Measurements from ENCODE around the gene MFSD6. TPM values are rescaled to one million over a fixed set of nuclear protein-coding genes. Genes with fewer than 3 reads are reported as not detected.
A peak's percentile ranks its signal among the peaks of the same experiment; 100 is the strongest.
"Not testable (repeated sequence)": the region's sequence is repeated elsewhere in the genome, so short reads cannot be mapped to it uniquely, and the experiment has no call there.

MFSD6 gene
- polyA plus RNA-seq (ENCODE audit: insufficient read length), result 17.7 TPM
- long read RNA-seq, donor 1, full-length matches to known transcripts, result 2 of 7 reads
- long read RNA-seq, donor 1, partial matches to known transcripts, result 5 of 7 reads
- long read RNA-seq, donor 1, other reads (novel, unspliced or antisense), result 0 of 7 reads
- long read RNA-seq, donor 2, full-length matches to known transcripts, result 4 of 4 reads
- long read RNA-seq, donor 2, partial matches to known transcripts, result 0 of 4 reads
- long read RNA-seq, donor 2, other reads (novel, unspliced or antisense), result 0 of 4 reads
- long read RNA-seq, donor 3, full-length matches to known transcripts, result 1 of 1 reads
- long read RNA-seq, donor 3, partial matches to known transcripts, result 0 of 1 reads
- long read RNA-seq, donor 3, other reads (novel, unspliced or antisense), result 0 of 1 reads
- long read RNA-seq, donor 4, result 0 reads
- long read RNA-seq, donor 5, result 0 reads
- long read RNA-seq, donor 6, full-length matches to known transcripts, result 2 of 2 reads
- long read RNA-seq, donor 6, partial matches to known transcripts, result 0 of 2 reads
- long read RNA-seq, donor 6, other reads (novel, unspliced or antisense), result 0 of 2 reads
- long read RNA-seq, donor 7, full-length matches to known transcripts, result 5 of 5 reads
- long read RNA-seq, donor 7, partial matches to known transcripts, result 0 of 5 reads
- long read RNA-seq, donor 7, other reads (novel, unspliced or antisense), result 0 of 5 reads
- long read RNA-seq, donor 8, result 0 reads

DNA sequence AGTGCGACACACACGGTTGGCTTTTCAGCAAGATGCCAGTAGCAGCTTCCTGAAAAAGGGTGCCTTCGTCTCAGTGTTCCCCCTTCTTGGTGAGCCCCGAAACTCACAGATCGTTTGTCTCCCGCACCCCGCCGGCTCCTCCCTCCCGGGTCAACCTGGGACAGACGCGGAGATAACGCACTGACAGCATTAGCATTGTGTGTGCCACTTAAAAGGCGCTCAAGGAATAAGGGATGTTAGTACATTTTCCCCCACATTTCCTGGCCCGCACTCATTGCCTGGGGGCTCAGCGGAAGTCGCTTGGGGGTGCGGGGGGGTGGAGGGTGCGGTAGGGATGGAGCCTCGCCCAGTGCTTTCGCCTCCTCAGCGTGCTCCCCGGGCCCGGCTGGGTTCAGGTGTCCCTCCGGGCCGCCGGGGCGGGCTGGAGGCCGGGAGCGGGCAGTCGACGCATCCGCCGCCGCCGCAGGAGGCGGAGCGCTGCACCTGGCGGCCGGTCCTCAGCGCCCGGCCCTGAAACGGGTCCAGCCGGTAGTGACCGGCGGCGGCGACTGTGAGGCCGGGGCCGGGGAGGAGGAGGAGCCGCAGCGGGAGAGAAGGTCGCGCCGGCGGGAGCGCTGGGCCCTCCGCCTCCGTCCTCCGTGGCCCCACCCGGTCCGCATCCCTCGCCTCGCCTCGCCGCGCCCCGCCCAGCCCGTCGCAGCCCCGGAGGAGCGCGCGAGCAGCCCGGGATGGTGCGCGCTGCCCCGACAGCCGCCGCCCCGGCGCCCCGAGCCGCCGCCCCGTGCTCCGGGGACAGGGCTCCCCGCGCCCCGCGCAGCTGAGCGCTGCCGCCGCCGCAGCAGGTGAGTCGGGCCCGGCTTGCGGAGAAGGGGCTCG lies at the start of gene MFSD6:
MFSD6 (plus strand) TSS at position 694 of the 876 bp plus-strand sequence. CDS start 27,675 bp downstream, outside the sequence.
- DNase-seq, result peak; percentile 30

DNA sequence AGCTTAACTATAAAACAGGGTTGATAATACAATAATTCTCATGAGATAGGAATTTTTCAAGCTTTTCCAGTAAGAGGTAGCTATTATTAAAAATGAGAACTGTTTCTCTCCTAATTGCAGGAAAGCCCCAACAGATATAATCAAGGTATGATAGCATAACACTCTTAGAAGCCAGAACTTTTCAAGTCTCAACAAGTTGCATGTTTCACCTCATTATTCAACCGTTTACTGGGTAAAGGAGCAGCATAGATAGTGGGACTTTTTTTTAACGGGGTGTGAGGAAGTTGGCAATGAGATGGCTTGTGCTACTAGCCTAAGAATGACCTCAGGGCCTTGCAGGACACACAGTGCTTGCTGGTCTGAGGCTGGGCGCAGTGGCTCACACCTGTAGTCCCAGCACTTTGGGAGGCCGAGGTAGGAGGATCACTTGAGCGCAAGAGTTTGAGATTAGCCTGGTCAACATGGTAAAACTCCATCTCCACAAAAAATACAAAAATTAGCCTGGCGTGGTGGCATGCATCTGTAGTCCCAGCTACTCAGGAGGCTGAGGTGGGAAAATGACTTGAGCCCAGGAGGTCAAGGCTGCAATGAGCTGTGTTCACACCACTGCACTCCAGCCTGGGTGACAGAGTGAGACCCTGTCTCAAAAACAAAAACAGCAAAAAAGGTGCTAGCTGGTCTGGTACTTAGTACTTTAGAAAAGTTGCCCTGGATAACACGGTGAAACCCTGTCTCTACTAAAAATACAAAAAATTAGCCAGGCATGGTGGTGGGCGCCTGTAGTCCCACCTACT lies 49.3 kb upstream of the MFSD6 start:
- DNase-seq, result not testable (repeated sequence)

DNA sequence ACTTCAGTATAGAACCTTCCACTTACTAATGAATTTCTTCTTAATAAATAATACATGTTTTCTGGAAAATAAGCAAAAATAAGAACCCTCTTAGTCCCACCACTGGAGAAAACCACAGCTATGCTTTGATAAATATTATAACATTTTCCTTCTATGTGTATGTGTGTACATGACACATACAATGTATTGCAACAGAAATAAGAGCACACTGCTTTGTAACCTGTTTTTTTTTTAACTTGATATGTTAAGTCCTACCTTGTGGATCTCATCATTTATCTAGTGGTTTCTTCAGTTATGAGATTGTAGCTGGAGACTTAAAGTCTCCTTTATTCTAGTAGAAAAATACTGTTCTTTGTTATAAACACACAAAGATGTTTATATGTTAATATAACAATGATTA lies 47.6 kb upstream of the MFSD6 start:
- DNase-seq, result no peak

DNA sequence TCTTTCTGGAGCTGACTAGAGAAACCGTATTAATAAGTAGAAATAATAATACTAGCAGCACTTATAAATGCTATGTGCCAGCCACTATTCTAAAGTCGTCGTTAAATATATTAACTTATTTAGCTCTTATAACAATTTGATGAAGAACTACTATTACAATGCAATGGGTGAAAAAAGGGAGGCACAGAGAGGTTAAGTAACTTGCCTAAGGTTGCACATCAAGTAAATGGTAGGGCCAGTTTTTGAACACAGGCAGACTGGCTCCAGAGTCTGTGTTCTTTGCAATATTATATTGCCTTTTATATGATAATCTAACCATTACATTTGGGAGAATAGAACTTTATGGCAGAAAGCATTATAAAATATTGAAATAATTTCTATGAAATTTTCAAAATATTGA lies 47.2 kb upstream of the MFSD6 start:
- DNase-seq, result no peak

DNA sequence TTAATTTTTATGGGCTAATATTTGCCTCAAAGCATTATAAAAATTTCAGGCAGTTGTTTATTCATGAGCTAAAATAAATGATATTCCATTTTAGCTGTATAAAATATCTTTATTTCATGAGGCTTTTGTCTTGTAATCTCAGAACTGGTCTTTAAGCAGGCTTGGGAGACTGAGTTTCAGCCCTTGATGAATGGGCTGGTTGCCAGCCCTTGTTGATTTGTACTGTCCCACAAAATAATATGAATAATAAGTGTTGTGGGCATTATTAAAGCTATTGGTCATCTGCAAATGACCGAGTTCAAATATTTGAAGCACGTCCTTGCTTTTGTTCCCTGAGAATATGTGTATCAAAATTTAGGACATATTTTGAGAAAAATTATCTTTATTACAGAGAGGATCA lies 46.6 kb upstream of the MFSD6 start:
- DNase-seq, result no peak

DNA sequence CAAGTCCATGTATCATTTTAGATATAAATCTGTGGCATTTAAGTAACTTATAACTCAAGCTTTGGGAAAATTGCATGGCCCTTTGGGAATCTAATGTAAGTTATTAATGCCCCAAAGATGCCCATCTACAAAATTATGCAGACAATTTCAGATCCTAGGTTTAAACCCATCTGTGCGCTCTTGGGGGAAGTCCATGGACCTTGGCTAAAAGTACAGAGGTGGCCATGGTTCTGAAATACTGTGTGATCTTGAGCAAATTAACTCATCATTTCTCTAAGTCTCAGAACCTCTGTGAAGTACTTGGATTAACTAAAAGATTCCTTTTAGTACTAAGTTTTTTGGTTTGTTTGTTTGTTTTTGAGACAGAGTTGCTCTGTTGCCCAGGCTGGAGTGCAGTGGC lies 45.3 kb upstream of the MFSD6 start:
- DNase-seq, result no peak

DNA sequence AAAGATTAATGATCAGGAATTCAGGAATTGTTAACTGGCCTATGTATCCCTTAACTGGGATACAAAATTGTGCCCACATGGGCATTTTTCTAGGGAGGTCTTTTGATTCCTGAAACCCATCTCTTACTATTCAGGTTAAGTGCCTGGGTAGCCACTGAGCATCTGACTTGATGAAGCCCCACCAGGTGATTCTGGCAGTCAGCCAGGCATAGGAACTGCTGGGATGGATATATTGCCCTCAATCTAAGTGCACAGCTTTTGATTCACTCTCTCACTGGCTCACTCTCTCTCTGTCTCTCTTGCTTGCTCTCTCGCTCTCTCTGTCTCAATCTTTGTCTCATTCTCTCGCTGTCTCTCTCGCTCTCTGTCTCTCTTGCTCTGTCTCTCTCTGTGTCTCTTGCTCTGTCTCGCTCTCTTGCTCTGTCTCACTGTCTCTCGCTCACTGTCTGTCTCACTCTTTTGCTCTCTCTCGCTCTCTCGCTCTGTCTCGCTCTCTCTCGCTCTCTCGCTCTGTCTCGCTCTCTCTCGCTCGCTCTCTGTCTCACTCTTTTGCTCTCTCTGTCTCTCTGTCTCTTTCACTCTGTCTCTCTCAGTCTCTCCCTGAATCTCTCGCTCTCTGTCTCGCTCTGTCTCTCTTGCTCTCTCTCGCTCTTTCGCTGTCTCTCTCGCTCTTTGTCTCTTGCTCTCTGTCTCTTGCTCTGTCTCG lies 42.5 kb upstream of the MFSD6 start:
- no peak for DNase-seq

DNA sequence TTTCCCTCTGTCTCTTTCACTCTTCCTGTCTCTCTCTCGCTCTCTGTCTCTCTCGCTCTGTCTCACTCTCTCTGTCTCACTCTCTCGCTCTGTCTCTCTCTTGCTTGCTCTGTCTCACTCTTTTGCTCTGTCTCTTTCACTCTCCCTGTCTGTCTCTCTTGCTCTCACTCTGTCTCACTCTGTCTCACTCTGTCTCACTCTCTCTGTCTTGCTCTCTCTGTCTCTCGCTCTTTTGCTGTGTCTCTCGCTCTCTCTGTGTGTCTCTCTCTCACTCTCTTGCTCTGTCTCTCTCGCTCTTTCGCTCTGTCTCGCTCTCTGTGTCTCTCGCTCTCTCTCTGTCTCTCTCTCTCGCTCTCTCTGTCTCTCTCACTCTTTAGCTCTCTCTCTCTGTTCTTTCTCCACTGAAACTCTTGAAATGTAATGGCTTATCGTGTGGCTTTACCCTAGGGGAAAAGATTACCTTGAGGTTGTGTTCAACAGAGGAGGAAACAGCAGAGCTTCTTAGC lies 41.9 kb upstream of the MFSD6 start:
- DNase-seq, result no peak

DNA sequence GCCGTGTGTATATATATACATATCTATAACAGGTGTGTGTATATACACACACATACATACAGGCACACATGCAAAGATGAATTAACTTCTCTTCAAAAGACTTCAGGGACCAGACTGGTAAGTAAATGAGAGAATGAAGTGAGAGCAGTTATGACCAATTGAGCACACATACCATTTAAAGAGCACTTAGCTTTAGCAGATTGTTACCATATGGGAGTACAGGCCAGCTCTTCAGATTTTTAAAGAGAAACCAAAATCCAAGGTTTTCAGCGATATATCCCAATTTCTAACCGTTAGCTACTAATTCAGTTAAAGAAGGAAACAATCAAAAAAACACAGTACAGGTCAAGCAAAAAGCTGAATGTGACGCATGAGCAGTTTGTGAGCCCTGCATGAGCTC lies 41.1 kb upstream of the MFSD6 start:
- no peak for DNase-seq

DNA sequence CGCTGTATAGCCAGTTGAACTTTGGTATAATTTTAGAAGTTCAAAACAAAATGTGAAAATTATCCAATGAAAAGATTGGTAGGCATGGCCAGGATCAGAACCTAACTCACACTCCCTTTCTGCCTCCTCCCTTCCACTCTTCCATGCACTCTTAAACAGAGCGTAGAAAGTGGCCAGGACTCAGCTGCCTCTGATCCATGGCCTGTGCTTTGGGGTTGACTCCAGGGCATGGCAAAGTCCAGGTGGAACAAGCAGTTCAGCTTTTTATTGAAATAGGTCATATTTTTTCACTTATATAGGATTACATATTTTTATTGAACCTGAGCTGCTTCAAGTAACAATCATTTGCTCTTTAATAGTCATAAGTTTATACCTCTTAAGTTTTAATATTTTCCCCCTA lies 38.5 kb upstream of the MFSD6 start:
- no peak for DNase-seq

DNA sequence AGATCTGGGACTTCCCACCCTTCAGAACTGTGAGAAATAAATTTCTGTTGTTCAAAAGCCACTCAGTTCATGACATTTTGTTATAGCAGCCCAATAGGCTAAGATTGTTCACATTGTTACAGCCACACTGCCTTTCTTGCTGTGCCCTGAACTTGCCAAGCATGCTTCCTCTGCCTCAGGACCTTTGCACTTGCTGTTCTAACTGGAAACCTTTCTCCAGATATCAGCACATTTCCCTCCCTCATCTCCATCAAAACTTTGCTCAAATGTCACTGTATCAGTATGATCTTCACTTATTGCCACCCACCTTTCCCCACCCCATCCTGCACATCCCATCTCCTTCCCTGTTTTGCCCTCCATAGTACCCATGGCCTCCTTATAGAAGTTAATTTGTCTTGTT lies 32.1 kb upstream of the MFSD6 start:
- DNase-seq, result no peak

DNA sequence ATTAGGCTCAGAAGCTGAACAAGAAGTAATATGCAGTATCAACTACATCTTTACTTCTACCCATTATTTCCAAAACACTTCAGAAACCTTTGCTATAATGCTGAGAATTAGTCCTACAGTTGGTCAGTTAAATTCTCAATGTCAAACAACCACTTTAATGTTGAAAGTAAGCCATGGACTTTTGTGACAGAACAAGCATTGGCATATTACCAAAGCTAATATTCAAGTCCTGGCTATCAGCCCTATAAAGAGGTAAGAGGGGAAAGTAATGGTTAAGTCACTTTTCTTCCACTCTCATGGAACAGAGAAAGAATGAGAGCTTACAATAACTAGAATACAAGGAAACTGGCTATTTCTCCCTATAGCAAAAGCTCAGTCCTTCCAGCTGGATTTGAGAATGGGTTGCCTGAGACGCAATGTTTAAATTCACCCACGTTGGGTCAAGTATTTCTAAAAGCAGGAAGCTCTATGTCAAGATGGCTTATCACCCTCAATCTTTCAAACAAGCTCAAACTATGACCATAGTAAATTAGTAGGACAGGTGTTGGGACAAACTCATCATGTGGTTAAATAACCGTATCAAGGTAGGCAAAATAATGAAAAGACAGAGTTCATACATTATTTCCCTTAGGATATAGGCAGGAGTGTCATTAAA lies 31.4 kb upstream of the MFSD6 start:
- DNase-seq, result no peak

DNA sequence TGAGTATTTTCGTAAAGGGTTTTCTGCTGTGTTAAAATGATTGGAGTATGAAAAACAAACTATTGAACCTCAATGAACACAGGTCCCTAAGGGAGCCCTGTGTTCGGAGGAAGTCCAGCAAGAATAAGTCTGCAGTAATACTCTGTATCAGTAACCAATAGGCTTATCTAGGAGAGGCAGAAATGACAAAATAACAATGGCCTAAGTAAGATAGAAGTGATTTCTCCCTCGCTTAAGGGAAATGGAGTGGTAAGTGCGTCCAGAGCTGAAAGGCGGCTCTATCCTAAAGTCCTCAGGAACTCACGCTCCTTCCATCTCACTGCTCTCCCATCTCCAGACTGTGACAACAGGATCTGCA lies 29.3 kb upstream of the MFSD6 start:
- no peak for DNase-seq

DNA sequence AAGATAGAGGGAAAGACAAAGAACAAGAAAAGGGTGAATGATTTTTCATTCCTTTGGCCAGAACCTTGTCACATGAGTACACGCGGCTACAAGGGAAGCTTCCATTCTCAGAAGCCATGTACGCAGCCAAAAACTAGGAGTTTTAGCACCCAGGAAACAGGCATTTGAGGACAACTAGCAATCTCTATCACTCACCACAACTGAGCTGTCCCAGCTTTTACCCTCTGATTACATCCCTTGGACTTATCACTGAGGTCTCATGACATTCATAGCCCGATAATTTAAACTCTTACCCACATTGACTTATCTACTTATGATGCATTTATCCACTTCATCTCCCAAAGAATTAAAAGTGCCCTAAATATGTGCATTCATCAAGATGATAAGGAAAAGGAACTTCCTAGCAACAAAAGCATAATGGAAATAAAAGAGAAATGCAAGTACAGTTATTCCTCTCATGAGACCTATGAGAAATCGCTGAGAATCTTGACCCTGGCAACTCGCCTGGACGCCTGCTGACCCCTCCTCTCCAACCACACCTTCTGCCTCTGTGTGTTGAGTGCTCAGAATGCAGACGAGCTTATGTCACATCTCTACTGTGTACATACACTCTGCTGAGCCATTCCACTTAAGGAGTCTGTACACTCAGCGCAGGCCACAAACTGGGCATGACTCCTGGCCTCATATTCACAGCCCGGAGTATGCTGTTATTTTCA lies 28.7 kb upstream of the MFSD6 start:
- DNase-seq, result no peak

DNA sequence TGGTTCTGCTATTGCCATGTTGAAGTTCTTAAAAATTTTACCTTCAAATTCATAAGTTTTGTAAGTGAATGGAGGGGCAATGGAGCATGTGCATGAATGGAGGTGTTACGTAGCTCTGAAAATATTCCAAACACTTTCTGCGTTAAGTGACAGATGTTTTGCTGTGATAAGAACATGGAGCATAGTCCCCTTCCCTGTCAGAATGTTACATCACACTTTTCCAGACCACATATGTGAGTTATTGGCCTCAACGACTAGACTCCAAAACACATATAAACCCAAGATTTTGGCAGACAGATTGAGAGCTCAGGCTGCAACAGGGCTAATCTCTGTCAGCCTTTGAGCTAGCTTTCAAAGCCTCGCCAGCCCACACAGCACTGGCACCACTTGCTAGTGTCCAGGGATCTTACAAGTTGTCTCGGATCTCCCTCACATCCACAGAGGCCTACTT lies 27.2 kb upstream of the MFSD6 start:
- no peak for DNase-seq

DNA sequence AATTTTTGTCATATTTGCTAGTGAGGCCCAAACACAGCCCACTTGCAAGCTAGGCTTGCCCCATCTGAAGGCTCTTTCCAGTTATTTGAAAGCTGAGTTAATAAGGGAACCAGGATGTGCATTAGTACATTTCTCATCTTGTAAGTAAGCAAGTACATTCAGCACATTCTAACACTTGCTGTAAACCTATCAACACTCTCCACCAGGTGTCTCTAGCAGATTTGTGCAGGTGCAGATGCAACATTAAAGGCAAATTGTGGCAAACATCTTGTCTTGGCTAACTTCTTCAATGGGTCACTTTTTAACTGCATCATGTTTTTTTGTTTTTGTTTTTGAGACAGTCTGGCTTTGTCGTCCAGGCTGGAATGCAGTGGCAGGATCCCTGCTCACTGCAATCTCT lies 25.3 kb upstream of the MFSD6 start:
- peak; percentile 60 for DNase-seq

DNA sequence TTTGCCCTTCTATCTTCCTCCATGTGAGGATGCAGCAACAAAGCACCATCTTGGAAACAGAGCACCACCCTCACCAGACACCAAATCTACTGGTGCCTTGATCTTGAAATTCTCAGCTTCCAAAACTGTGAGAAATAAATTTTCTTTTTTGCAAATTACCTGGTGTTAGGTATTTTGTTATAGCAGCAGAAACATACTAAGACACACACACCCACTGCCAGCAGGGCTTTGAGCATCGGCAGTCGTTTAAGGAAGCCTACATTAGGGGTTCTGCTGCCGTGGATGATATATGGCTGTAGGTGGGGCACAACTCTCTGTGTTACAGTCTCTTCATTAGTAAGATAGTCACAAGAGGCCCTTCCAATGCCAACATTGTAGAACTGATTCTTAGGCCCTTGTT lies 20.7 kb upstream of the MFSD6 start:
- DNase-seq, result no peak

DNA sequence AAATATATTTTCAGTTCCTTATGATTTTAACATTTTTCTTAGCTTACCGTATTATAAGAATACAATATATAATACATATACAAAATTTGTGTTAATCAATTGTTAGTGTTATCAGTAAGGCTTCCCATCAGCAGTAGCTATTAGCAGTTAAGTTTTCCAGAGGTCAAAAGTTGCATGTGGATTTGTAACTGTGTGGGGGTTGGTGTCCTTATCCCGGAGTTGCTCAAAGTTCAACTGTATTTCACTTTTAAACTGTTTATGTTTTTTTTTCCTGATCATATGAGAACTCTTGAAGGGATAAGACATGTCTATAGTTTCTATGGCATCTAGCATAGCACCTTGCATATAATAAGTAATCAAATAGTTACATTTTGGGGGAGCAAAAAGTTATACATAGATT lies 11.9 kb upstream of the MFSD6 start:
- no peak for DNase-seq

DNA sequence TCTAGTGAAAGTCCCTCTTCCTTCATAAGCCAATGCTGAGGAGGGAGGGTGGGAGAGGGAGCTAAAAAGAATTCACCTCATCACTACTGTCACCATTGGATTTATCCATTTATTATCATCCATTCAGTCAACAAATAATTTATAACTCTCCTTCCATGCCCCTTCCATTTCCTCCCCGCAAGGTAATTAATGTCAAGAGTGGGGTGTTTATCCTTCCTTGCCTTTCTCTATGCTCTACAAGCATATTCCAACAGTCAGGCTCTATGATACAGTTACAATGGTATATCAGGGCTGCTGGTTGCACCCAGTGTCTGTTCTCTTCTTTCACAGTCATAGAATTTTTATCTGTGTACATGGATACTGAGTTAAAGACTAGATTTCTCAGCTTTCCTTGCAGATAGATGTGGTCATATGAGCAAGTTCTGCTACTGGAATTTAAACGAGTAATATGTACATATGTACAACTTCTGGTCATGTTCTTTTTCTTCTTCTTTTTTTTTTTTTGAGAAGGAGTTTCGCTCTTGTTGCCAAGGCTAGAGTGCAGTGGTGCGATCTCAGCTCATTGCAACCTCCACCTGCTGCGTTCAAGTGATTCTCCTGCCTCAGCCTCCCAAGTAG lies 5.1 kb upstream of the MFSD6 start:
- no peak for DNase-seq
